Measurements from ENCODE around the gene MRPL50.

- TF ChIP-seq POLR2AphosphoS5 (IDR thresholded peaks at IDR 0.05; ENCODE audit: borderline replicate concordance, low read depth, low read length) (no peak), EZH2 (IDR thresholded peaks at IDR 0.05) (no peak)
These were observed 28.4 kb downstream of the MRPL50 start for GRCh38 chr9:101369884-101370531.

Data from SK-N-MC (cell line).